WTC11 (cell line): ENCODE results near the gene TRAPPC8.
"Not testable (repeated sequence)": the region's sequence is repeated elsewhere in the genome, so short reads cannot be mapped to it uniquely, and the experiment has no call there.

ENCODE experiments used
- FOXJ3 ChIP-seq: sonication (generic); formaldehyde crosslinking; IDR thresholded peaks from 2 replicates; pipeline ENCODE4 v1.9.0; 2021; ENCODE audit warnings: missing genetic modification reagents, mild to moderate bottlenecking, borderline replicate concordance
- IRF2 ChIP-seq: sonication (generic); formaldehyde crosslinking; IDR thresholded peaks from 2 replicates; pipeline ENCODE4 v1.8.0; 2022; ENCODE audit warnings: low read depth, missing genetic modification reagents, borderline replicate concordance
- NFE2L1 ChIP-seq: sonication (generic); formaldehyde crosslinking; IDR thresholded peaks from 2 replicates; pipeline ENCODE4 v1.8.1; 2023; ENCODE audit warnings: missing genetic modification reagents
- NR2C2 ChIP-seq: sonication (generic); formaldehyde crosslinking; IDR thresholded peaks from 2 replicates; pipeline ENCODE4 v1.8.0; 2022; ENCODE audit warnings: mild to moderate bottlenecking, missing genetic modification reagents
- RELA ChIP-seq: sonication (generic); formaldehyde crosslinking; IDR thresholded peaks from 2 replicates; pipeline ENCODE4 v1.8.1; 2022; ENCODE audit warnings: missing genetic modification reagents, mild to moderate bottlenecking, borderline replicate concordance
- TCF7 ChIP-seq: sonication (generic); formaldehyde crosslinking; IDR thresholded peaks from 2 replicates; pipeline ENCODE4 v1.8.0; 2022; ENCODE audit warnings: mild to moderate bottlenecking, low read depth, missing genetic modification reagents, moderate library complexity
- ZNF219 ChIP-seq: sonication (generic); formaldehyde crosslinking; IDR thresholded peaks from 2 replicates; pipeline ENCODE4 v1.8.0; 2023; ENCODE audit warnings: missing genetic modification reagents, mild to moderate bottlenecking, borderline replicate concordance
- TF ChIP-seq, protein P1 (sequence below): fragments of 200-600 bp; IDR thresholded peaks from 2 replicates; pipeline ENCODE4 v1.8.0; 2022; ENCODE audit warnings: antibody characterized with exemption
- TF ChIP-seq, protein P2 (sequence below): sonication (generic); formaldehyde crosslinking; IDR thresholded peaks from 2 replicates; pipeline ENCODE4 v1.8.0; 2022; ENCODE audit warnings: mild to moderate bottlenecking, missing genetic modification reagents
- TF ChIP-seq, protein P3 (sequence below): sonication (generic); formaldehyde crosslinking; IDR thresholded peaks from 2 replicates; pipeline ENCODE4 v1.8.0; 2022; ENCODE audit warnings: missing genetic modification reagents

DNA sequence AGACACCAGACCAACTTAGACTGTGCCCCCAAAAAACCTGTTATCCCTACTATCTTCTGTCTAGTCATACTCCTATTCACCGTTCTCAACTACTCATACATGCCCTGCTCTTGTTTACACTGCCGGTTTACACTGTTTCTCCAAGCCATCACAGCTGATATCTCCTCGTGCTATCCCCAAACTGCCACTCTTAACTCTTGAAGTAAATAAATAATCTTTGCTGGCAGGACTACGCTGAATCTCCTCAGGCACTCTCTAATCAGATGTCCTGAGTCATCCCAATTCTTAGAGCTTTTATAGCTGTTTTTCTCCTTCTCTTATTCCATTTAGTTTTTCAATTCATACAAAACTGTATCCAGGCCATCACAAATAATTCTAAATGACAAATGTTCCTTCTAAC, 133.9 kb downstream of the TRAPPC8 start:
- TF ChIP-seq TCF7; ZNF219 (CRISPR knock-in tag); NFE2L1 (CRISPR knock-in tag); IRF2; NR2C2 (CRISPR knock-in tag); RELA (CRISPR knock-in tag); FOXJ3 (CRISPR knock-in tag): not testable (repeated sequence)
- TF ChIP-seq, protein P1, sequence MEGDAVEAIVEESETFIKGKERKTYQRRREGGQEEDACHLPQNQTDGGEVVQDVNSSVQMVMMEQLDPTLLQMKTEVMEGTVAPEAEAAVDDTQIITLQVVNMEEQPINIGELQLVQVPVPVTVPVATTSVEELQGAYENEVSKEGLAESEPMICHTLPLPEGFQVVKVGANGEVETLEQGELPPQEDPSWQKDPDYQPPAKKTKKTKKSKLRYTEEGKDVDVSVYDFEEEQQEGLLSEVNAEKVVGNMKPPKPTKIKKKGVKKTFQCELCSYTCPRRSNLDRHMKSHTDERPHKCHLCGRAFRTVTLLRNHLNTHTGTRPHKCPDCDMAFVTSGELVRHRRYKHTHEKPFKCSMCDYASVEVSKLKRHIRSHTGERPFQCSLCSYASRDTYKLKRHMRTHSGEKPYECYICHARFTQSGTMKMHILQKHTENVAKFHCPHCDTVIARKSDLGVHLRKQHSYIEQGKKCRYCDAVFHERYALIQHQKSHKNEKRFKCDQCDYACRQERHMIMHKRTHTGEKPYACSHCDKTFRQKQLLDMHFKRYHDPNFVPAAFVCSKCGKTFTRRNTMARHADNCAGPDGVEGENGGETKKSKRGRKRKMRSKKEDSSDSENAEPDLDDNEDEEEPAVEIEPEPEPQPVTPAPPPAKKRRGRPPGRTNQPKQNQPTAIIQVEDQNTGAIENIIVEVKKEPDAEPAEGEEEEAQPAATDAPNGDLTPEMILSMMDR = not testable (repeated sequence)
- TF ChIP-seq, protein P2, sequence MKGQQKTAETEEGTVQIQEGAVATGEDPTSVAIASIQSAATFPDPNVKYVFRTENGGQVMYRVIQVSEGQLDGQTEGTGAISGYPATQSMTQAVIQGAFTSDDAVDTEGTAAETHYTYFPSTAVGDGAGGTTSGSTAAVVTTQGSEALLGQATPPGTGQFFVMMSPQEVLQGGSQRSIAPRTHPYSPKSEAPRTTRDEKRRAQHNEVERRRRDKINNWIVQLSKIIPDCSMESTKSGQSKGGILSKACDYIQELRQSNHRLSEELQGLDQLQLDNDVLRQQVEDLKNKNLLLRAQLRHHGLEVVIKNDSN (CRISPR knock-in tag) = not testable (repeated sequence)
- TF ChIP-seq, protein P3, sequence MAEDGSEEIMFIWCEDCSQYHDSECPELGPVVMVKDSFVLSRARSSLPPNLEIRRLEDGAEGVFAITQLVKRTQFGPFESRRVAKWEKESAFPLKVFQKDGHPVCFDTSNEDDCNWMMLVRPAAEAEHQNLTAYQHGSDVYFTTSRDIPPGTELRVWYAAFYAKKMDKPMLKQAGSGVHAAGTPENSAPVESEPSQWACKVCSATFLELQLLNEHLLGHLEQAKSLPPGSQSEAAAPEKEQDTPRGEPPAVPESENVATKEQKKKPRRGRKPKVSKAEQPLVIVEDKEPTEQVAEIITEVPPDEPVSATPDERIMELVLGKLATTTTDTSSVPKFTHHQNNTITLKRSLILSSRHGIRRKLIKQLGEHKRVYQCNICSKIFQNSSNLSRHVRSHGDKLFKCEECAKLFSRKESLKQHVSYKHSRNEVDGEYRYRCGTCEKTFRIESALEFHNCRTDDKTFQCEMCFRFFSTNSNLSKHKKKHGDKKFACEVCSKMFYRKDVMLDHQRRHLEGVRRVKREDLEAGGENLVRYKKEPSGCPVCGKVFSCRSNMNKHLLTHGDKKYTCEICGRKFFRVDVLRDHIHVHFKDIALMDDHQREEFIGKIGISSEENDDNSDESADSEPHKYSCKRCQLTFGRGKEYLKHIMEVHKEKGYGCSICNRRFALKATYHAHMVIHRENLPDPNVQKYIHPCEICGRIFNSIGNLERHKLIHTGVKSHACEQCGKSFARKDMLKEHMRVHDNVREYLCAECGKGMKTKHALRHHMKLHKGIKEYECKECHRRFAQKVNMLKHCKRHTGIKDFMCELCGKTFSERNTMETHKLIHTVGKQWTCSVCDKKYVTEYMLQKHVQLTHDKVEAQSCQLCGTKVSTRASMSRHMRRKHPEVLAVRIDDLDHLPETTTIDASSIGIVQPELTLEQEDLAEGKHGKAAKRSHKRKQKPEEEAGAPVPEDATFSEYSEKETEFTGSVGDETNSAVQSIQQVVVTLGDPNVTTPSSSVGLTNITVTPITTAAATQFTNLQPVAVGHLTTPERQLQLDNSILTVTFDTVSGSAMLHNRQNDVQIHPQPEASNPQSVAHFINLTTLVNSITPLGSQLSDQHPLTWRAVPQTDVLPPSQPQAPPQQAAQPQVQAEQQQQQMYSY (CRISPR knock-in tag) = not testable (repeated sequence)
